DMS53 (cell line): Measurements from ENCODE around the gene YBEY.
"Not testable (repeated sequence)": the region's sequence is repeated elsewhere in the genome, so short reads cannot be mapped to it uniquely, and the experiment has no call there.

ENCODE experiments used
- DNase-seq: peaks from one replicate; lab custom pipeline; 2025; lab: John Stamatoyannopoulos, UW

Gene YBEY

GRCh38 chr21:46285761-46286647 lies at the start of gene YBEY:
Gene YBEY (plus strand): TSS chr21:46286342. CDS start chr21:46286914, 572 bp downstream.
- peak; percentile 94 for DNase-seq

DNA sequence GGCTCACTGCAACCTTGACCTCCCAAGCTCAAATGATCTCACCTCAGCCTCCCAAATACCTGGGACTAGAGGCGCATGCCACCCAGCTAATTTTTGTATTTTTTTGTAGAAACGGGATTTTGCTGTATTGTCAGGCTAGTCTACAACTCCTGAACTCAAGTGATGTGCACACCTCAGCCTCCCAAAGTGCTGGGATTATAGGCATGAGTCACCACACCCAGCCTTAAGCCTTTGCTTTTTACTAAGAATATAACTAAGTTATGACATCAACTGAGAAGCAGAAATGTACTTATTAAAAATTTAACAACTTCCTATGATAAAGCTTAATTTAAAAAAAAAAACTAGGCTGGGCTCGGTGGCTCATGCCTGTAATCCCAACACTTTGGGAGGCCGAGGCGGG lies 48.7 kb upstream of the YBEY start:
- DNase-seq = no peak

DNA sequence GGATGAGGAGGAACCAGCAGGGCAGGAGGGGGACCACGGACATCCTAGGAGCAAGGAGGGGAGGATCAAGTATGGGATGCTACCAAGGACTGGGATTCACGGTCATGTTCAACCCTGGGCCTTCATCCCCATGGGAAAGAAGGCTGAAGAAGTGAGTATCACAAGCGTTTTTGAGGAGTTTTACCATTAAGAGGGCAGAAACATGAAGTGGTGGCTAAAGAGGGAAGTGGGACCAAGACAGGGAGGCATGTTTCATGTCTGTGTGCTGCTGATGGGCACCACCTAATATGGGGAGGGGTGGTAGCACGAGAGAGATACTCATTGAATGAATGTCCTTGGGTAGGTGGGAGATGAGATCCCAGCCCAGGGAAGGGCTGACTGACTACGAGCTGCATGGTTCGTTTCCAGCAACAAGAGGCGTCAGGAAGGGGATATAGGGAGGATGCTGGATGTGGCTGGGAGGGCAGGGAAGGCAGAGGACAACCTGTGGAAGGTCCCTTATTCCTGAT lies 46.3 kb upstream of the YBEY start:
- DNase-seq = no peak

GRCh38 chr21:46241577-46241976 lies 44.6 kb upstream of the YBEY start:
- DNase-seq = not testable (repeated sequence)

GRCh38 chr21:46243325-46243724 lies 42.8 kb upstream of the YBEY start:
- no peak for DNase-seq

- DNase-seq = no peak
These were observed 42.2 kb upstream of the YBEY start for GRCh38 chr21:46243960-46244361.

DNA sequence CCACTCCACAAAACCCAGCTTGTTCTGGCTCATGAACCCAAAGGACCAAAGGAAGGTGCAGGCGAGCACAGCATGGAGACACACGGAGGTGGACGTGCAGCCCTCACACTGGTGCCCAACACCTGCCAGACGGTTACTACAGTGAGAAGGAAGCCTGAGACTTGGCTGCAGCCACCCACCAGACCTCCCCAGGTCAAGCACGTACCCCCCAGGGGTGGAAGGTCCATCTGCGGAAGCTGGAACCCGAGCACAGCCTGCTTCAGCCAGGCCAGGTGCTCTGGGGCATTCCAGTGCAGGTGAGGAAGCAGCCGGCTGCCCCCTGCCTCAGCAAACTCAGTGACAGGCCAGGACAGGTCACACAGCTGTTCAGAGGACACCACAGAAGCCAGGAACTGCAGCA lies 41.5 kb upstream of the YBEY start:
- DNase-seq = no peak

GRCh38 chr21:46245213-46245915 lies 40.8 kb upstream of the YBEY start:
- DNase-seq = no peak

GRCh38 chr21:46246345-46246744 lies 39.8 kb upstream of the YBEY start:
- no peak for DNase-seq

GRCh38 chr21:46247699-46248421 lies 38.3 kb upstream of the YBEY start:
- DNase-seq = no peak

DNA sequence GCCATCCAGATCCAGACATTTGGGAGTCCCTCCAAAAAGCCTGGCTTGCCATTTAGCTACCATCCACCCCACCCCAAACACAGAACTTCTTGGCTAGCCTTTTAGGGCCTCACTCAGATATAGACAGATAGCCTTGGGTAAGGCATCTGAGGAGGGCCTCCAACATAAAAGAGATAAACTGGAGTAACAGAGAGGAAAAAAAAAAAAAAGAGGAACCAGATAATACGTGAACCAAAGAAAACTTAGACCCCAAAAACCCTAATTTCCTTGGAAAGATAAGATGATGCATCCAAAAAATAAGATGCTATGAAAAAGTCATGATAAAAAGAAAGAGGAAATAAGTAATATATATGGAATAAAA lies 37.7 kb upstream of the YBEY start:
- no peak for DNase-seq

DNA sequence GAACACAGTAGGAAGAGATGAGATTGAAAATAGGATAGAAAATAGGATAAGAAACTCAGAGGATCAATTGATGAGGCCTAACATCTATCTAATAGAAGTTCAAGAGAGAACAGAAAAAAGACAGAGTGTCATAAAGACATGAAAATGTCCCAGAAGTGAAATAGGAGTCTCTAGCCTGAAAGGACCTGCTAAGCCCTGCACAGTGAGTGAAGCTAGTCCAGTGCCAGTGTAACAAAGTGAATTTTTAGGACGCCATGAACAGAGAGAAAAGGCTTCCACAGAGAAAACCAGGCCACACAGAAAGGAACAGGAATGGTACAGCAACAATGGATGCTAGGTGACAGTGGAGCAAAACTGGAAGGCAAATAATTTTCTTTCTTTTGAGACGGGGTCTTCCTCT lies 37.3 kb upstream of the YBEY start:
- DNase-seq = no peak

DNA sequence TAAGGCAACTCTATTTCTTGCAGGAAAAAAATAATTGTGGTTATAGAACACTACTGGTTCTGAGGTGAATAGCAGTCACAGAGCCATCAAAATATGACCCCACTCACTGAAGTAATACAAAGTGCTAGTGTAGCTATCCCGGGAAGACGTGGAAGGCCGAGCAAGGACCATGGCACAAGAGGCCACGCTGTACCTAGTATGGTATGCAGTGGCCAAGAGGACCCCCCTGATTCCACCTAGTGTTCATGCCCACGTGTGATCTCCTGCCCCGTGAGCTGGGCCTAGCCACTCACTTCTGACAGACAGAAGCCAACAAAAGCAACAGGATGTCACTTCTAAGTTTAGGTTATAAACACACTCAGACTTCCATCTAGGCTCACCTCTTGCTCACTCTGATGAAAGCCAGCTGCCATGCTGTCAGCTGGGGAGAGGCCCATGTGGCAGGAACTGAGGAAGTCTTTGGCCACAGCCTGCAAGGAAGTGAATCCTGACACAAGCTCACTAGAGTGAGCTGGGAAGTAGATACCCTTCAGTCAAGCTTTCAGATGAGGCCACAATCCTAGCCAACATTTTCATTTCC lies 35.9 kb upstream of the YBEY start:
- DNase-seq = peak; percentile 30

DNA sequence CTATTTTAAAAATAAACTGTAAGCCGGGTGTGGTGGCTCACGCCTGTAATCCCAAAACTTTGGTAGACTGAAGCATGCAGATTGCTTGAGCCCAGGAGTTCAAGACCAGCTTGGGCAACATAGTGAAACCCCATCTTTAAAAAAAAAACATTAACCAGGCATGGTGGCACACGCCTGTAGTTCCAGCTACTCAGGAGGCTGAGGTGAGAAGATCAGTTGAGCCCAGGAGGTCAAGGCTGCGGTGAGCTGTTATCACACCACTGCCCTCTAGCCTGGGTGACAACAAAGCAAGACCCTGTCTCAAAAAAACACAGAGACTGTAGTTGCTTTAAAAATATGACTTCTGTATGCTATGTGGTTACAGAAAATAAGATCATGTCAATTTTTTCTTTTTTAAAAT lies 33.3 kb upstream of the YBEY start:
- no peak for DNase-seq

GRCh38 chr21:46253610-46254124 lies 32.5 kb upstream of the YBEY start:
- no peak for DNase-seq

DNA sequence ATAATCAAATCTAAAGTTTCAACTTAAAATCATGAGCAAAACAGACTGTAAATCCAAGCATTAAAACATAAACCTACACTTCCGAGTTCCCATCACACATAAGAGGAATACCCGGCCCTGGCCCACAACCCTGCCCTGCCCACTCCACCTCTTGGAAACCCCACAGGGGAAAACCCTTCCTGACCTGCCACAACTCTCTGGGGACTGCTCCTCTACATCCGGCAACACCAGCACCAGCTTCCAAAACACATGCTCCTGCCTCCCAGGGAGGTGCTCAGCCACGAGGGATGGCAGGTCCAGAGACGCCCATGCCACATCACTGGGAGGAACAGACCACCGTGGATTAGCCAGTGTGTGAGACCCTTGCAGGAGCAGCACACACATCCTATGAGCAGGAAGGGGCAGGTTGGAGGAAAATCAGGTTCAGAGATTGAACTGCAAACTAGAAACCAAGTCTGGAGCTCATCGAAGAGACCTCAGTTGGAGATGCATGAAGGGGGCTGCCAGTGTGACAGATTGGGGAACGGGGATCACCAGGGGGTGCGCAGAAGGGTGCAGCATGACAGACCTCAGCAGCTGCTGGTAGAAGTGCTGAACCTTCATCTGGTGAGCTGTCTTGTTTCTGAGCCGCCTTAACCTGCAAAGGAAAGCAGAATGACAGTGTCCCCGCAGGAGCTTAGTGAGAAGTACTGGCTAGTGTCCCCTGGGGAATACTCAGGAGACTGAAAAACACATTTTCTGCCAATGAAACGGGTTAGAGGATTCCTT lies 31.8 kb upstream of the YBEY start:
- no peak for DNase-seq

- DNase-seq = no peak
These were observed 31.0 kb upstream of the YBEY start for GRCh38 chr21:46255166-46255565.

- DNase-seq = no peak
These were observed 30.3 kb upstream of the YBEY start for GRCh38 chr21:46255758-46256337.

GRCh38 chr21:46256501-46256994 lies 29.6 kb upstream of the YBEY start:
- no peak for DNase-seq

DNA sequence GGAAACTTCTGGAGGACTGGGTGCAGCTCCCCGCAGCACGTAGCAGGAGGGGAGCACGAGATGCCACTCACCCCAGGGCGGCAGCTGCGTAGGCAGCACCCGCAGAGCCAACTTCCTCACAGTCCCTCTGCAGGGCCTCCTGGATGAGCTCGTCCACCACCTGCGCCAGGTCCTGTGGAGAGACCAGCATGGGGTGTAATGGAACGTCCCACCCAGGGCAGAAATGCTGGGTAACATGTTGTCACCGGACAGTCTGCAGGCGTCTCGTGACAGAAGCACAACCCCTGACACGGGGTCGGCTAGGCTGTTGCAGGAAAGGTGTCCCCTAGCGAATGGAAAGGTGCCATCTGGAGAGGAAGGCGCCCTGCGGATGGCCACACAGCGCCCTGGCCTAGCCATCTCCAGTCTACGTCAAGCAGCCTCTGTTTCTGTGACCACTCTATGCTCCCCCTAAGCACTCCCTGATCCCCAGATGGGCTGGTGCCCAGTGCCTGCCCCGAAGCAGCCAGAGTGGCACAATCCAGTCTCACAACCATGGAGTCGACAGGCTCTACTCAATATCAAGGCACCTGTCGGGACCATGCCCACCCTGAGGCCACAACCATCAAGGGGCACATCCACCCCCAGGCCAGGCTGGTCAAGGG lies 22.0 kb upstream of the YBEY start:
- DNase-seq = no peak
